Muscle of back (tissue), 11 donors: ENCODE measurements around the gene TIMM22. TPM values are rescaled to one million over a fixed set of nuclear protein-coding genes. Genes with fewer than 3 reads are reported as not detected.

Experiments
- DNase-seq, 3 donors: peaks; one replicate each; pipeline versions ENCODE4 v3.0.0 to v3.0.0-alpha.2; 2013
- polyA plus RNA-seq, 10 donors: library from polyadenylated mRNA; unstranded; fragments of 120-200 nt; gene quantifications; one replicate each; pipeline ENCODE4 v1.2.1, GENCODE V29; 2013; ENCODE audit not compliant: insufficient read length in 10 of 10

TIMM22 gene
- polyA plus RNA-seq, 10 donors, result 11.8 to 16.4 (median 14.1) TPM

DNA sequence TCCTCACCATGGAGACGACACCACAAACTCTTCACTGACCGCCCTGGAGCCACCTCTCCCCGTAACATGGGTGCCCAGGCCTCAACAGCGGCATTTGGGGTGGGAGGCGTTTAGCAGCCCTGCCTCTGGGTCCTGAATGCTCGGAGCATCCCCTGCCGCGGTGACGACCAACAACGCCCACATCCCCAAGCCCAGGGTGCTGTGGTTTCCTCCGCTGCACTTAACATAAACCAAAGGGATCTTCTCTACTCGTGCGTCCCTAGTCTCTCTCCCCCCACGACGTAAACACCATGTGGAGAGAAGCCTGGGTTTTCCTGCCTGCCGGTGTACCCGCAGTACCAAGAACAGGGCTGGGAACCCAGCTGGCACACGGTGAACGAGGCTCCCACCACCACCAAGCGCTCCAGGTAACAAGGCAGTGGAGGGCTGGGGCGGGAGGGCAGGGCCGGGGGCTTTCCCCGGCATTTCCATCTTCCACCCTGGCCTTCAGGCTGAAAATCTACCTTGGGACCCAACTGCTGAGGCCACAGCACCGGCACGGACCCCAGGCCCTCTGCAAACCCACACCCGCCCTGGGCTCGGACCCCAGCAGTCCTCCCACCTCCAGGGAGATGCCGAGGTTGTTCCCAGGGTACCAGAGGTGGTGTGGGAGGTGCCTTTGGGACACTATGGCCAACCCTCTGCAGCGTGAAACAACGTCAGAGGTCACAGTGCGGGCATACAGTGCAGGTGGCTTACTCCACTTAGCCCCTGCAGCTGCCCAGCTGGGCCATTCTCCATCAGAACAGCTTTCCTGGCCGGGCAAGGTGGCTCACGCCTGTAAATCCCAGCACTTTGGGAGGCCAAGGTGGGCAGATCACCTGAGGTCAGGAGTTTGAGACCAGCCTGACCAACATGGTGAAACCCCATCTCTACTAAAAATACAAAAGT, 54.3 kb downstream of the TIMM22 start:
- DNase-seq, result no peak

Other genes with a start within 250 kb of the TIMM22 start
- gene GEMIN4, start 244.9 kb upstream of the TIMM22 start, polyA plus RNA-seq, result 10 to 100 TPM; 11.3 to 20.2 (median 14.6) TPM
- gene GLOD4, start 214.8 kb upstream of the TIMM22 start, polyA plus RNA-seq, result 10 to 100 TPM; 50.1 to 75.3 (median 57.7) TPM
- 10 to 100 TPM; 10.5 to 14.1 (median 12.7) TPM for gene MRM3, start 214.8 kb upstream of the TIMM22 start, polyA plus RNA-seq
- gene NXN, start 17.4 kb upstream of the TIMM22 start, polyA plus RNA-seq, result 10 to 100 TPM; 43.5 to 70.1 (median 53.4) TPM
- 10 to 100 TPM; 28.5 to 42.7 (median 34.2) TPM for gene ABR, start 182.9 kb downstream of the TIMM22 start, polyA plus RNA-seq